Karpas-422 (cell line): ENCODE measurements around the gene SV2C. TPM values are rescaled to one million over a fixed set of nuclear protein-coding genes. Genes with fewer than 3 reads are reported as not detected.

Experiments used
- DNase-seq: peaks from one replicate; pipeline ENCODE4 v3.0.0-alpha.2; 2015
- H2AFZ ChIP-seq: fragments of 200-600 bp; sonication (generic); 2 replicates; pipeline ENCODE4 v1.6.1; 2014; ENCODE audit warnings: antibody characterized with exemption, low read length, mixed read lengths
- H3K27ac ChIP-seq: fragments of 200-600 bp; sonication (generic); 2 replicates; pipeline ENCODE4 v1.5.1; 2014; ENCODE audit warnings: mild to moderate bottlenecking, low read length, moderate library complexity
- H3K27me3 ChIP-seq: fragments of 200-600 bp; sonication (generic); 2 replicates; pipeline ENCODE4 v1.6.1; 2014; ENCODE audit warnings: low read length, mixed read lengths
- H3K36me3 ChIP-seq: fragments of 200-600 bp; sonication (generic); 2 replicates; pipeline ENCODE4 v1.6.1; 2014; ENCODE audit warnings: low read length, mixed read lengths; ENCODE audit not compliant: insufficient read depth
- H3K4me1 ChIP-seq: fragments of 200-600 bp; sonication (generic); 2 replicates; pipeline ENCODE4 v1.6.1; 2014; ENCODE audit warnings: mild to moderate bottlenecking, low read length, mixed read lengths
- H3K4me2 ChIP-seq: fragments of 200-600 bp; sonication (generic); 2 replicates; pipeline ENCODE4 v1.6.1; 2014; ENCODE audit warnings: low read length, low read depth, mild to moderate bottlenecking; ENCODE audit not compliant: poor library complexity, severe bottlenecking
- H3K4me3 ChIP-seq: fragments of 200-600 bp; sonication (generic); 2 replicates; pipeline ENCODE4 v1.5.1; 2014; ENCODE audit warnings: mild to moderate bottlenecking, antibody characterized with exemption, low read length, mixed read lengths
- H3K79me2 ChIP-seq: fragments of 200-600 bp; sonication (generic); 2 replicates; pipeline ENCODE4 v1.6.1; 2014; ENCODE audit warnings: mild to moderate bottlenecking, low read length, mixed read lengths
- H3K9ac ChIP-seq: fragments of 200-600 bp; sonication (generic); 2 replicates; pipeline ENCODE4 v1.6.0; 2014; ENCODE audit warnings: low read length
- H3K9me2 ChIP-seq: fragments of 200-600 bp; sonication (generic), shearing (Covaris generic); replicated peaks from 2 replicates; pipeline ENCODE4 v1.6.0; 2014; ENCODE audit warnings: mild to moderate bottlenecking, low read length, moderate library complexity; ENCODE audit not compliant: insufficient read depth
- H3K9me3 ChIP-seq: fragments of 300-700, 200-600 bp; sonication (generic); 2 replicates; pipeline ENCODE4 v1.6.1; 2014; ENCODE audit warnings: low read length, mixed read lengths
- H4K20me1 ChIP-seq: fragments of 200-600 bp; sonication (generic); 2 replicates; pipeline ENCODE4 v1.6.1; 2014; ENCODE audit warnings: mild to moderate bottlenecking, antibody characterized with exemption, low read length, low read depth; ENCODE audit not compliant: insufficient read depth
- total RNA-seq: library from RNA; depleted of rRNA; stranded (reverse); fragments of >200 nt; shearing (Covaris generic); gene quantifications from 2 replicates; pipeline ENCODE4 v1.2.3, GENCODE V29; 2014; ENCODE audit warnings: low replicate concordance

Gene SV2C
- total RNA-seq, 1 experiment from 2014 or later: not detected

DNA sequence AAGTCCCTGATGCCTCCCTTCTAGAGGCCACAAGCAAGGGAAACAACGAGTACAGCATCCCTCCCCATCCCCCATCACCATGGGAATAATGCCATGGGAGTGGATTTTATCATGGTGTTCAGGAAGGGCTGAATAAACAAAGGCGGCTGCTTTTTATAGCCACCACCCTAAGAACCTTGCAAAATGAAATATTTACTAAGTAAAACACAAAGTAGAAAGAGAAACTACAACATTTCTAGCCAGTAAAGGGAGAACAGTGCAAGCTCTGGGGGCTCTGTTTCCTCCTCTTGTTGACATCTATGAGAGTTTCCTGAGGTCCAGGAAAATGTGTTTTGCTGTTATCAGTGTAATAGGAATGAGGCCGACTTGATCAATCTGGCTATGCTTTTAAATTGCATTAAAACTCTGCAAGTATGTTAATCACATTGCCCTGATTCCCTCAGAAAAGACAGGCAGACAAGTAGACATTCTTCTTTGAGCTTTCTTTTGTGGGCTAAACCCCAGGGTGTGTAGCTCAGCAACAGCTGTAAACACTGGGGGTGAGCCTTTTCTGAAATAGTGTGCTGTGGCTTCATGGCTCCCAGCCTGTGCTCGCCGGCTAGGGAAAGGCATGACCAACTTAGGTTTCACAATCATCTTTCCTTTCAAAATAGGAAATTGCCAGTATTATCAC lies 31.1 kb downstream of the SV2C start:
- Histone ChIP-seq H3K4me2 (no peak overlapping the region), H3K27me3 (no peaks in the 10 kb centered on the region), H4K20me1 (no peaks in the 10 kb centered on the region), H3K27ac (no peak overlapping the region), H3K79me2 (no peaks in the 10 kb centered on the region), H2AFZ (no peak overlapping the region), H3K36me3 (no peaks in the 10 kb centered on the region), H3K9ac (no peak overlapping the region), H3K4me3 (no peak overlapping the region), H3K9me3 (no peaks in the 10 kb centered on the region), H3K4me1 (no peaks in the 10 kb centered on the region), H3K9me2 (no peaks in the 10 kb centered on the region)
- DNase-seq: no peak

DNA sequence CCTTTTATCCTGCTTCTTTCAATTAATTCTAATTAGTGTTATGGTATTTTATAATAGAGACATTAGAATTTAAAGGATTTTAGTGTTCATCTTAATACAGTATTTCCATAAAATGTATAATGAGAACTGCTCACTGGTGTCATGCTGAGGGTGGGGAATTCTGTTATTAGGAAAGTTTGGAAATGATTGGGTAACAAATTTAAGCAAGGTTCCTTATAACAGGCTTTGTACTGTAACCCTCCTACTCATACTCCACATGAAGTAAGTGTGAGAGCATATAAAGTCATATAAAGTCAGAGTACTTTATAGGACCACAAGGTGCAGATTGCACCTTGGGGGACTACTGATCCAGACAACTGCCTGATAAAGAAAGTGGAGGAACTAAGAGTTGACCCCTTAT lies 42.2 kb downstream of the SV2C start:
- H3K79me2 ChIP-seq: no peaks in the 10 kb centered on the region
- no peak overlapping the region for H3K4me3 ChIP-seq
- no peak for DNase-seq
- H3K27ac ChIP-seq: no peak overlapping the region
- no peak overlapping the region for H3K4me2 ChIP-seq
- H4K20me1 ChIP-seq: no peaks in the 10 kb centered on the region
- no peaks in the 10 kb centered on the region for H3K27me3 ChIP-seq
- H3K9me3 ChIP-seq: no peaks in the 10 kb centered on the region
- H2AFZ ChIP-seq: no peak overlapping the region
- H3K4me1 ChIP-seq: no peaks in the 10 kb centered on the region
- H3K36me3 ChIP-seq: no peaks in the 10 kb centered on the region
- no peak overlapping the region for H3K9ac ChIP-seq
- H3K9me2 ChIP-seq: no peaks in the 10 kb centered on the region

- Histone ChIP-seq H3K4me2 (no peak overlapping the region), H3K27ac (no peak overlapping the region), H3K36me3 (no peaks in the 10 kb centered on the region), H3K27me3 (no peaks in the 10 kb centered on the region), H3K79me2 (no peaks in the 10 kb centered on the region), H3K4me3 (no peak overlapping the region), H3K9me2 (no peaks in the 10 kb centered on the region), H3K9me3 (no peaks in the 10 kb centered on the region), H3K4me1 (no peaks in the 10 kb centered on the region), H2AFZ (no peak overlapping the region), H4K20me1 (no peaks in the 10 kb centered on the region), H3K9ac (no peak overlapping the region)
- DNase-seq: no peak
Measured at GRCh38 chr5:76125888-76126287, 42.7 kb downstream of the SV2C start.

DNA sequence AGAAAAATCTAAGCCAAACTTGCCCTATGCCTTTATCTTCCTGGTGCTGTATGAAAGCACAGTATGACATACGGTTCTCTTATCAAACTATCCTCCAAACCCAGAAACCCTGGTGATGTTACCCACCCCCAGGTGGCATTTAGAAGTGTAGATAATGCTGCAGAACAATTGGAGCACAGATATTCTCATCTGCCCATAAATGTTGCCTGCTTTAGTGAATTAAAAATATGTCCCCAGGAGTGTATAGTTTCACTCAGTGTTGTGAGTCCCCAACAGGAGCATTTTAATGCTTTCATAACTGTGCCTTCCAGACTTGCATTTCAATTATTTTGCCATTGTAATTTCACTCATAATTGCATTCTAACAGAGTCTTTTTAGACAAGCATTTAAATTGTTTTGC lies 50.8 kb downstream of the SV2C start:
- Histone ChIP-seq H3K27ac (no peak overlapping the region), H3K4me1 (no peaks in the 10 kb centered on the region), H3K36me3 (no peaks in the 10 kb centered on the region), H3K4me3 (no peak overlapping the region), H4K20me1 (no peaks in the 10 kb centered on the region), H2AFZ (no peak overlapping the region), H3K79me2 (no peaks in the 10 kb centered on the region), H3K9ac (no peak overlapping the region), H3K4me2 (no peak overlapping the region), H3K9me2 (no peaks in the 10 kb centered on the region), H3K27me3 (no peaks in the 10 kb centered on the region), H3K9me3 (no peaks in the 10 kb centered on the region)
- no peak for DNase-seq

- Histone ChIP-seq H4K20me1 (no peaks in the 10 kb centered on the region), H3K9ac (no peak overlapping the region), H3K27ac (no peak overlapping the region), H3K4me2 (no peak overlapping the region), H3K27me3 (no peaks in the 10 kb centered on the region), H3K79me2 (no peaks in the 10 kb centered on the region), H3K4me3 (no peak overlapping the region), H3K36me3 (no peaks in the 10 kb centered on the region), H2AFZ (no peak overlapping the region), H3K9me2 (no peaks in the 10 kb centered on the region), H3K4me1 (no peaks in the 10 kb centered on the region), H3K9me3 (no peaks in the 10 kb centered on the region)
- no peak for DNase-seq
Measured at GRCh38 chr5:76134646-76135045, 51.5 kb downstream of the SV2C start.

GRCh38 chr5:76137887-76138542 lies 54.8 kb downstream of the SV2C start:
- Histone ChIP-seq H3K27me3 (no peaks in the 10 kb centered on the region), H3K9me3 (no peaks in the 10 kb centered on the region), H3K9ac (no peak overlapping the region), H3K4me1 (no peaks in the 10 kb centered on the region), H3K79me2 (no peaks in the 10 kb centered on the region), H3K36me3 (no peaks in the 10 kb centered on the region), H3K4me3 (no peak overlapping the region), H4K20me1 (no peaks in the 10 kb centered on the region), H3K9me2 (no peaks in the 10 kb centered on the region), H3K27ac (no peak overlapping the region), H2AFZ (no peak overlapping the region), H3K4me2 (no peak overlapping the region)
- DNase-seq: no peak

- Histone ChIP-seq H3K4me3 (no peak overlapping the region), H3K9me2 (no peaks in the 10 kb centered on the region)
Measured at GRCh38 chr5:76143884-76144283, 60.7 kb downstream of the SV2C start.

DNA sequence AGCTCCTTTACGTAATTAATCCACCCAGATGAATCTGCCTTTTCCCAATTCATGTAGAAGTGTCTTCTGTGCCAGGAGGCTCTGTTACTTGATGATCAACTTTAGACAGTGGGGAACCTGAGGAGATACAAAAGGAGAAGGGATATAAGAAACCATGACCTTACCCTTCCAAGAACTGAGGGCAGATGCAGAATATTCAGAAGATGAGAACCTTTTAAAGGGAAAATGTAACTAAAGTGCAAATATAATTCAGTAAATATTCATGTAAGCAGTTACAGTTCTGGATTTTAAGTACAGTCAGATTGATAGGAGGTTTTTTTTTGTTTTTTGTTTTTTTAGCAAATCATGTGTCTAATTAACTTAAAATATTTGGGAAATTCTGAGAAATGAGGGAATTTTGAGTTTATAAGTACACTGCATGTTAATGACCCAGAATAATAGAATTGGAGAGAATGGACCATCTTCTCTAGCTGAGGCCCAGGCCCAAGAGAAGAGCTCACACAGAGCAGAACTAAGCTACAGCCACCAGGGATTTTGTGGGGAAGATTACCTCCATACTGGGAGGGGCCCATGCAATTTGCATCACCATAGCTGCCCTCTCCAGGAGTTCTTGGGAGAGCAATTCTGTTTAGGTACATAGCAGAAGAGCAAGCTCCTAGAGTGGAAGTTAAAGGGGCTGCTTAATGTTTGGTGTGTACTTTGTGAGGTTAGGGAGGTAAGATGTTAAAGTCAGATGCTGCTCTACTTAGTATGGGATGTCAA lies 61.5 kb downstream of the SV2C start:
- DNase-seq: no peak
- H3K9me2 ChIP-seq: no peaks in the 10 kb centered on the region
- no peak overlapping the region for H3K27ac ChIP-seq
- no peaks in the 10 kb centered on the region for H3K36me3 ChIP-seq
- H3K4me1 ChIP-seq: no peaks in the 10 kb centered on the region
- H3K9ac ChIP-seq: no peak overlapping the region
- H3K4me2 ChIP-seq: no peak overlapping the region
- H3K4me3 ChIP-seq: no peak overlapping the region
- H3K79me2 ChIP-seq: no peaks in the 10 kb centered on the region
- H3K9me3 ChIP-seq: no peaks in the 10 kb centered on the region
- H2AFZ ChIP-seq: no peak overlapping the region
- H4K20me1 ChIP-seq: no peaks in the 10 kb centered on the region
- H3K27me3 ChIP-seq: no peaks in the 10 kb centered on the region

More at GRCh38 chr5:76143884-76144283, 60.7 kb downstream of the SV2C start:
- H2AFZ ChIP-seq: no peak overlapping the region
- no peaks in the 10 kb centered on the region for H3K9me3 ChIP-seq
- no peak overlapping the region for H3K27ac ChIP-seq
- H3K4me2 ChIP-seq: no peak overlapping the region
- H3K9ac ChIP-seq: no peak overlapping the region
- no peaks in the 10 kb centered on the region for H3K27me3 ChIP-seq
- H3K79me2 ChIP-seq: no peaks in the 10 kb centered on the region
- no peaks in the 10 kb centered on the region for H3K4me1 ChIP-seq
- no peaks in the 10 kb centered on the region for H3K36me3 ChIP-seq
- no peaks in the 10 kb centered on the region for H4K20me1 ChIP-seq
- no peak for DNase-seq
